Karpas-422 (cell line): Measurements from ENCODE around the gene AKT1S1. TPM values are rescaled to one million over a fixed set of nuclear protein-coding genes. Genes with fewer than 3 reads are reported as not detected.

Experiments used
- DNase-seq: peaks from one replicate; pipeline ENCODE4 v3.0.0-alpha.2; 2015
- H2AFZ ChIP-seq: fragments of 200-600 bp; sonication (generic); 2 replicates; pipeline ENCODE4 v1.6.1; 2014; ENCODE audit warnings: antibody characterized with exemption, low read length, mixed read lengths
- H3K27ac ChIP-seq: fragments of 200-600 bp; sonication (generic); 2 replicates; pipeline ENCODE4 v1.5.1; 2014; ENCODE audit warnings: mild to moderate bottlenecking, low read length, moderate library complexity
- H3K27me3 ChIP-seq: fragments of 200-600 bp; sonication (generic); 2 replicates; pipeline ENCODE4 v1.6.1; 2014; ENCODE audit warnings: low read length, mixed read lengths
- H3K36me3 ChIP-seq: fragments of 200-600 bp; sonication (generic); 2 replicates; pipeline ENCODE4 v1.6.1; 2014; ENCODE audit warnings: low read length, mixed read lengths; ENCODE audit not compliant: insufficient read depth
- H3K4me1 ChIP-seq: fragments of 200-600 bp; sonication (generic); 2 replicates; pipeline ENCODE4 v1.6.1; 2014; ENCODE audit warnings: mild to moderate bottlenecking, low read length, mixed read lengths
- H3K4me2 ChIP-seq: fragments of 200-600 bp; sonication (generic); 2 replicates; pipeline ENCODE4 v1.6.1; 2014; ENCODE audit warnings: low read length, low read depth, mild to moderate bottlenecking; ENCODE audit not compliant: poor library complexity, severe bottlenecking
- H3K4me3 ChIP-seq: fragments of 200-600 bp; sonication (generic); 2 replicates; pipeline ENCODE4 v1.5.1; 2014; ENCODE audit warnings: mild to moderate bottlenecking, antibody characterized with exemption, low read length, mixed read lengths
- H3K79me2 ChIP-seq: fragments of 200-600 bp; sonication (generic); 2 replicates; pipeline ENCODE4 v1.6.1; 2014; ENCODE audit warnings: mild to moderate bottlenecking, low read length, mixed read lengths
- H3K9ac ChIP-seq: fragments of 200-600 bp; sonication (generic); 2 replicates; pipeline ENCODE4 v1.6.0; 2014; ENCODE audit warnings: low read length
- H3K9me2 ChIP-seq: fragments of 200-600 bp; sonication (generic), shearing (Covaris generic); replicated peaks from 2 replicates; pipeline ENCODE4 v1.6.0; 2014; ENCODE audit warnings: mild to moderate bottlenecking, low read length, moderate library complexity; ENCODE audit not compliant: insufficient read depth
- H3K9me3 ChIP-seq: fragments of 300-700, 200-600 bp; sonication (generic); 2 replicates; pipeline ENCODE4 v1.6.1; 2014; ENCODE audit warnings: low read length, mixed read lengths
- H4K20me1 ChIP-seq: fragments of 200-600 bp; sonication (generic); 2 replicates; pipeline ENCODE4 v1.6.1; 2014; ENCODE audit warnings: mild to moderate bottlenecking, antibody characterized with exemption, low read length, low read depth; ENCODE audit not compliant: insufficient read depth
- total RNA-seq: library from RNA; depleted of rRNA; stranded (reverse); fragments of >200 nt; shearing (Covaris generic); gene quantifications from 2 replicates; pipeline ENCODE4 v1.2.3, GENCODE V29; 2014; ENCODE audit warnings: low replicate concordance

The AKT1S1 gene
- total RNA-seq, 1 experiment from 2014 or later = 8.2 TPM

DNA sequence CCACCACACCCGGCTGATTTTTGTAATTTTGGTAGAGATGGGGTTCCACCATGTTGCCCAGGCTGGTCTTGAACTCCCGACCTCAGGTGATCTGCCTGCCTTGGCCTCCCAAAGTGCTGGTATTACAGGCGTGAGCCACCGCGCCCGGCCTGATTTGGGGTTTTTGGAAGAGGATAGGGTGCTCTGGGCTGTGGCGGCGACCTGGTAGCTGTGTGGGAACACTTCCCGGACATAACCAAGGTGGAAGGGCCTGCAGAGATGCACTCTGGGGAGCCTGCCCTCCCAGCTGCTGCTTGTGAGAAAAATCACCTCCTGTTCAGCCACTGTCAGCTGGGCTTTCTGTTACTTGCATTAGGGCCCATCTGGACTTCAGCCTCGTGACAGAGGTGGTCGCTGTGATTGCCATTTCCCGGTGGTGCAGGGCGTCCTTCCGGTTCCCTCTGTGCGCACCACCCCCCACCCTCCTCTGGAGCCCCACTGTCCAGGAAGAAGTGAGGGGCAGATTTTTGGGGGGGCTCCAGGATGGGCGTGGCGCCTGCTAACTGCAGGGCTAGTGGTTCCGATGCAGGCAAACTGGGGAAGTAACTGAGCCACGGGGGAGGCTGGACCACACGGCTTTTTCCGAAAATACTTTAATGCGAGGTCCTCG, 12.0 kb upstream of the AKT1S1 start:
- Histone ChIP-seq H3K4me1 (peaks cover 21% of the 10 kb centered on the region), H4K20me1 (peaks cover 17% of the 10 kb centered on the region; the same call in 1 of the 2 replicates), H2AFZ (no peak overlapping the region), H3K79me2 (no peaks in the 10 kb centered on the region), H3K9me2 (no peaks in the 10 kb centered on the region), H3K9ac (no peak overlapping the region), H3K9me3 (no peaks in the 10 kb centered on the region), H3K36me3 (peaks cover 6% of the 10 kb centered on the region; the same call in 1 of the 2 replicates), H3K27ac (no peak overlapping the region), H3K27me3 (peaks cover 2% of the 10 kb centered on the region; the same call in 1 of the 2 replicates), H3K4me3 (no peak overlapping the region), H3K4me2 (no peak overlapping the region)
- DNase-seq = no peak

DNA sequence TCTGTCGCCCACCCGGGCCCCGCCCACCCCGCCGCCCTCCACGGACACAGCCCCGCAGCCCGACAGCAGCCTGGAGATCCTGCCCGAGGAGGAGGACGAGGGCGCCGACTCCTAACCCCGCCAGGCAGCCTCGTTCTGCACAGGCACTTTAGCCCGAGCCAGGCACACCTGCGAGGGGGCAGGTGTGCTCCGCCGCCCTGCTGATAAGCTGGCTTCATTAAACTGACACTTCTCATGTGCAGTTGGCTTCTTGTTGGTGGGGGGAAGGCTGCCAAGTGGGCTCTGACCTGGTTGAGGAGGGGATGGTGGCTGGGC, 11.3 kb upstream of the AKT1S1 start:
- H3K4me1 ChIP-seq = peaks cover 21% of the 10 kb centered on the region
- no peak for DNase-seq
- H4K20me1 ChIP-seq = peaks cover 17% of the 10 kb centered on the region; the same call in 1 of the 2 replicates
- no peak overlapping the region for H3K4me2 ChIP-seq
- H3K9me3 ChIP-seq = no peaks in the 10 kb centered on the region
- peaks cover 10% of the 10 kb centered on the region; the same call in 1 of the 2 replicates for H3K36me3 ChIP-seq
- H2AFZ ChIP-seq = no peak overlapping the region
- no peaks in the 10 kb centered on the region for H3K79me2 ChIP-seq
- H3K9me2 ChIP-seq = no peaks in the 10 kb centered on the region
- H3K27ac ChIP-seq = no peak overlapping the region
- no peak overlapping the region for H3K9ac ChIP-seq
- no peaks in the 10 kb centered on the region for H3K27me3 ChIP-seq
- H3K4me3 ChIP-seq = no peak overlapping the region

DNA sequence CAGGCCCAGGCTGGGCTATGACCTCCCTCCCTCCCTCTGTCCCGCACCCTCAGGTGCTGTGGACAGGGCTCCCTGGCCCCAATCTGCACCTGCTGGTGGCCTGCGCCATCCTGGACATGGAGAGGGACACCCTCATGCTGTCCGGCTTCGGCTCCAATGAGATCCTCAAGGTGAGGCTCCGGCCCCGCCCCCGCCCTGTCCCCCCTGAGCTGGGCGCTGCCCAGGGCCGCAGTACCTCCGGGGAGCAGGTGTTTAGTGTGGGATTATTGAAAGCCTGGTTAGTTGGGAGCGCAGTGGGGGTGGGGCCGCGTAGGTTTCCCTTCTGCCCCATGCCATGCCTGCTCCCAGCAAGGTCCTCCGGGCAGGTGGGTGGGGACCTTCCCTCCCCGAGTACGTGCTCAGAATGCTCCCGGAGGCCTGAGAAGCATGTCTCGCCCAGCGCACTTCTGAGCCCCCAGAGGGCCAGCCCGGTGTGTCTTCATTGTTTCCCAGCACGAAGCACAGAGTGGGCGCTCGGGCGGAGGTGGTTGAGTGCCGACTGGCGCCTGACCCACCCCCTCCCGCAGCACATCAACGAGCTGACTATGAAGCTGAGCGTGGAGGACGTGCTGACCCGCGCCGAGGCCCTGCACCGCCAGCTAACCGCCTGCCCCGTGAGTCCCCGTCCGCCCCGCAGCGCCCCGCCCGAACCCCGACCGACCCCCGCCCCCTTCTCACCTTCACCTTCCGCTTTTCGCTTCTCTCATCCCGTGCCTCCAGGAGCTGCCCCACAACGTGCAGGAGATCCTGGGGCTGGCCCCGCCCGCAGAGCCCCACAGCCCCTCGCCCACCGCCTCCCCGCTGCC, 10.7 kb upstream of the AKT1S1 start:
- peaks cover 16% of the 10 kb centered on the region; the same call in 1 of the 2 replicates for H3K36me3 ChIP-seq
- peak overlapping the region; percentile 28 for H3K4me2 ChIP-seq
- DNase-seq = no peak
- peak overlapping the region; percentile 9; the same call in 1 of the 2 replicates for H3K9ac ChIP-seq
- H3K27ac ChIP-seq = no peak overlapping the region
- no peaks in the 10 kb centered on the region for H3K79me2 ChIP-seq
- H3K27me3 ChIP-seq = no peaks in the 10 kb centered on the region
- H3K4me1 ChIP-seq = peaks cover 21% of the 10 kb centered on the region
- H4K20me1 ChIP-seq = peaks cover 17% of the 10 kb centered on the region; the same call in 1 of the 2 replicates
- no peak overlapping the region for H3K4me3 ChIP-seq
- no peak overlapping the region for H2AFZ ChIP-seq
- H3K9me2 ChIP-seq = no peaks in the 10 kb centered on the region
- H3K9me3 ChIP-seq = no peaks in the 10 kb centered on the region

DNA sequence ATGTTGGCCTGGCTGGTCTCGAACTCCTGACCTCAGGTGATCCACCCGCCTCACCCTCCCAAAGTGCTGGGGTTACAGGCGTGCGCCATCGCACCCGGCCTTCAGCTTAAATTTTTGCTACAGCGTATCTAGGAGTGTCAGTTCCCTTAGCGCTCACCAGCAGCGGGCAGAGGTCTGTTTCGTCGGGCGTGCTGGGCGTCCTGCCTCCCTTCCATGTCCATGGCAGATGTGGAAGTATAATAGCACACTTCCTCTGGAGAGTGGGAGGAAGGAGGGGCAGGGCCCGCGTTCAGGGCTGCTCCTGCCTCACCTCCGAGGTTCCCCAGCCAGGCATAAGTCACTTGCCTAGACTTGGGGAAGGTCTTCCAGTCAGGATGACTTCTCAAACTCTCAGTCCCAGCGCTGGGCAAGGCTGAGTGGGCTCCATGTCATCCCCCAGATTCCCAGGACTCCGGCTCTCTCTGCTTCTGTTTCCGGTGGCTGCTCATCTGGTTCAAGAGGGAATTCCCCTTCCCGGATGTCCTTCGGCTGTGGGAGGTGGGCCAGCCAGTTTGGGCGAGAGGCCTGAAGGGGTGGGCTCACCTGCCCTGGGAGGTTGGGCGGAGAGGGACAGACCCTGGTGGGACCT, 10.0 kb upstream of the AKT1S1 start:
- H3K27ac ChIP-seq = no peak overlapping the region
- no peak overlapping the region for H3K4me3 ChIP-seq
- H3K4me2 ChIP-seq = no peak overlapping the region
- no peak overlapping the region for H2AFZ ChIP-seq
- no peaks in the 10 kb centered on the region for H3K79me2 ChIP-seq
- no peaks in the 10 kb centered on the region for H3K27me3 ChIP-seq
- H3K4me1 ChIP-seq = peaks cover 21% of the 10 kb centered on the region
- H3K36me3 ChIP-seq = peaks cover 20% of the 10 kb centered on the region
- no peak for DNase-seq
- H3K9me3 ChIP-seq = no peaks in the 10 kb centered on the region
- H4K20me1 ChIP-seq = peaks cover 12% of the 10 kb centered on the region; the same call in 1 of the 2 replicates
- H3K9ac ChIP-seq = no peak overlapping the region
- H3K9me2 ChIP-seq = no peaks in the 10 kb centered on the region

DNA sequence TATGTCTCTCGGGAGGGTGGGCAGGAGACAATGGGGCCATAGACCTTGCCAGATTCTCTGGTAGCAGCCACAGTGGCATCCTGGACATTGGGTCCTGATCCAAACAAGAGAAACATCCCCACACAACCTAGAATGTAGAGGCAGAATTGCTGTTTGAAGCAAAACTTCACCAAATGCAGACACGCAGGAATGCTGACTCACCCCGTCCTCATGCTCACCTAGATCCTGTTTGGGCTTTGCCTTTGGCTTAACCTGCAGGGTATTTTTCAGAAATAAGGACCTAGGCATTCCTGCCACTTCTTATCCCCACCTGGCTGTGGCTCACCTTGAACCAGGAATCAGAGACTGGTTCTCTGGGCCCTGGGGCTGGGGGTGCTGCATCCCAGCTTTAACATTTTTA, 7.6 kb upstream of the AKT1S1 start:
- Histone ChIP-seq H3K79me2 (no peaks in the 10 kb centered on the region), H3K4me3 (no peak overlapping the region), H3K9me3 (no peaks in the 10 kb centered on the region), H3K36me3 (peaks cover 29% of the 10 kb centered on the region), H3K4me2 (no peak overlapping the region), H3K27me3 (no peaks in the 10 kb centered on the region), H3K9ac (no peak overlapping the region), H3K9me2 (no peaks in the 10 kb centered on the region), H2AFZ (no peak overlapping the region), H3K4me1 (peaks cover 8% of the 10 kb centered on the region), H3K27ac (no peak overlapping the region), H4K20me1 (peaks cover 12% of the 10 kb centered on the region; the same call in 1 of the 2 replicates)
- DNase-seq = no peak

DNA sequence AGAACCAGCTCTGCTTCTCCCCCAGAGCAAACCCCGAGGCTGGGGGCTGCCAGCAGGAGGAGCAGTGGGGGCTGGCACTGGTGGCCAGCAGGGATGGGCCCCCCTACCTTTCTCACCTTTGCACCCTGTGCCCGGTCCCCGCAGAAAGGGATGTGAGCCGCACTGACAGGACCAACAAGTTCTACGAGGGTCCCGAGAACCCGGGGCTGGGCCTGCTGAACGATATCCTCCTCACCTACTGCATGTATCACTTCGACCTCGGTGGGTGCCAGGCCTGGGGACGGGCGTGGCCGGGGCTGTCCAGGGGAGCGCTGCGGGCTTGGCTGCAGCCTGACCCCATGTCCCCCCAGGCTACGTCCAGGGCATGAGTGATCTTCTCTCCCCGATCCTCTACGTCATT, 7.0 kb upstream of the AKT1S1 start:
- Histone ChIP-seq H4K20me1 (peaks cover 12% of the 10 kb centered on the region; the same call in 1 of the 2 replicates), H3K36me3 (peaks cover 34% of the 10 kb centered on the region), H3K79me2 (no peaks in the 10 kb centered on the region; the same call in 1 of the 2 replicates)

DNA sequence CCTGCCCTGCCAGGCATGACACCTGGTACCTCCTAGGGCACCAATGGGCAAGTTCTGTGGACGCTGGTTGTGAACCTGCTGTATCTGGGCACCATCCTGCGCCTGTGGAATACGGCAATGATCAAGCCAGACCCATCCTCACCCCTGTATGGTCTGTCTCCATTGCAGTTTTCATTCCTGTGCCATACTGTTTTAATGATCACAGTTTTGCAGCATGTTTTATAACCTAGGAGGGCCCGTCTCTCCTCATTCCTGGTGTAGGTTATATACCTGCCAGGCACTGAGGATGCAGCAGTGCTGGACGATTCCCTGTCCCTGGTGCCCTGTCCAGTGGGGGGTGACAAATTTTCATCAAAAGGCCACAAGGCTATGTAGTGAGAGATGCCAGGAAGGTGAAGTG, 5.9 kb upstream of the AKT1S1 start:
- Histone ChIP-seq H3K4me2 (no peak overlapping the region), H3K9me3 (no peaks in the 10 kb centered on the region), H3K27ac (no peak overlapping the region), H4K20me1 (peaks cover 12% of the 10 kb centered on the region; the same call in 1 of the 2 replicates), H3K4me1 (peaks cover 18% of the 10 kb centered on the region), H3K9me2 (no peaks in the 10 kb centered on the region), H3K79me2 (peaks cover 10% of the 10 kb centered on the region; the same call in 1 of the 2 replicates), H2AFZ (no peak overlapping the region), H3K36me3 (peaks cover 36% of the 10 kb centered on the region), H3K9ac (no peak overlapping the region), H3K4me3 (no peak overlapping the region), H3K27me3 (no peaks in the 10 kb centered on the region)
- no peak for DNase-seq

More for the DNA sequence above, 7.0 kb upstream of the AKT1S1 start:
- Histone ChIP-seq H3K4me2 (no peak overlapping the region), H3K4me3 (no peak overlapping the region), H2AFZ (no peak overlapping the region), H3K9me2 (no peaks in the 10 kb centered on the region), H3K9me3 (no peaks in the 10 kb centered on the region), H3K27ac (no peak overlapping the region), H3K9ac (no peak overlapping the region), H3K27me3 (no peaks in the 10 kb centered on the region), H3K4me1 (peaks cover 9% of the 10 kb centered on the region)
- no peak for DNase-seq

DNA sequence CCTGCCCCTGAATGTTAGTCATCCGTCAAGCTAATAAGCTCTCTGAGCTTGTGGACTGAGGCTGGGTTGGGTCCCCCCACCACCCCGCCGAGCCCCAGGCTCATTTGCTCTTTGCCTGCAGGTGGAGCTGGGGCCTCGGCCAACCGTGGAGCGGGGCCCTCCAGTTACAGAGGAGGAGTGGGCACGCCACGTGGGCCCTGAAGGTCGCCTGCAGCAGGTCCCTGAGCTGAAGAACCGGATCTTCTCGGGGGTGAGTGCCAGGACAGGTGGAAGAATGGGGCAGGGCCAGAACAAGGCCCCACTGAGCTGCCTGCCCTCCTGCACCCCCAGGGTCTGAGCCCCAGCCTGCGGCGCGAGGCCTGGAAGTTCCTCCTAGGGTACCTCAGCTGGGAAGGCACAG, 5.5 kb upstream of the AKT1S1 start:
- Histone ChIP-seq H3K27ac (no peak overlapping the region), H3K36me3 (peaks cover 36% of the 10 kb centered on the region), H2AFZ (no peak overlapping the region)

More for the DNA sequence above, 5.5 kb upstream of the AKT1S1 start:
- Histone ChIP-seq H3K79me2 (peaks cover 10% of the 10 kb centered on the region; the same call in 1 of the 2 replicates), H3K4me2 (no peak overlapping the region), H4K20me1 (peaks cover 9% of the 10 kb centered on the region; the same call in 1 of the 2 replicates), H3K9me3 (no peaks in the 10 kb centered on the region), H3K9ac (no peak overlapping the region), H3K4me1 (peaks cover 16% of the 10 kb centered on the region), H3K9me2 (no peaks in the 10 kb centered on the region), H3K27me3 (no peaks in the 10 kb centered on the region), H3K4me3 (no peak overlapping the region)
- DNase-seq = no peak
